Liver (tissue), 9 donors: ENCODE measurements around the gene DHDH. TPM values are rescaled to one million over a fixed set of nuclear protein-coding genes. Genes with fewer than 3 reads are reported as not detected.

Experiments used
- DNase-seq: peaks from one replicate; pipeline ENCODE4 v3.0.0-alpha.2; 2017; ENCODE audit warnings: low spot score
- H3K27ac ChIP-seq, 2 donors: one replicate each; pipeline ENCODE4 v1.7.0; 2013; ENCODE audit warnings: inconsistent platforms in 2 of 2, low read length in 2 of 2, control low read depth in 1 of 2, low read depth in 1 of 2, mild to moderate bottlenecking in 1 of 2
- H3K27me3 ChIP-seq, 4 donors: one replicate each; pipeline versions ENCODE4 v1.6.1 to v1.7.0; 2013; ENCODE audit warnings: low read length in 3 of 4, inconsistent platforms in 1 of 4, mild to moderate bottlenecking in 1 of 4, moderate library complexity in 1 of 4; ENCODE audit not compliant: control insufficient read depth in 4 of 4, insufficient read depth in 4 of 4
- H3K36me3 ChIP-seq, 4 donors: one replicate each; pipeline versions ENCODE4 v1.6.1 to v1.7.0; 2013; ENCODE audit warnings: low read length in 3 of 4, mild to moderate bottlenecking in 3 of 4, low read depth in 1 of 4, moderate library complexity in 1 of 4; ENCODE audit not compliant: control insufficient read depth in 4 of 4, insufficient read depth in 3 of 4
- H3K4me1 ChIP-seq, 4 donors: one replicate each; pipeline versions ENCODE4 v1.6.1 to v1.7.0; 2013; ENCODE audit warnings: low read length in 3 of 4, mild to moderate bottlenecking in 3 of 4, moderate library complexity in 1 of 4; ENCODE audit not compliant: control insufficient read depth in 4 of 4, insufficient read depth in 4 of 4
- H3K4me3 ChIP-seq, 3 donors: one replicate each; pipeline versions ENCODE4 v1.6.1 to v1.7.0; 2013; ENCODE audit warnings: low read length in 3 of 3, control low read depth in 1 of 3, low read depth in 1 of 3, mild to moderate bottlenecking in 1 of 3
- H3K9ac ChIP-seq, 2 donors: one replicate each; pipeline ENCODE4 v1.7.0; 2013; ENCODE audit warnings: low read length in 2 of 2, mild to moderate bottlenecking in 2 of 2, moderate library complexity in 2 of 2, control low read depth in 1 of 2, low read depth in 1 of 2
- H3K9me3 ChIP-seq, 4 donors: one replicate each; pipeline versions ENCODE4 v1.6.1 to v1.7.0; 2013; ENCODE audit warnings: low read length in 3 of 4; ENCODE audit not compliant: control insufficient read depth in 4 of 4
- ATF3 ChIP-seq: IDR thresholded peaks from 2 replicates; pipeline ENCODE4 v1.6.1; 2016; ENCODE audit warnings: antibody characterized with exemption
- EGR1 ChIP-seq, 2 donors: IDR thresholded peaks; 2 replicates each; pipeline ENCODE4 v1.6.1; 2016 to 2018; ENCODE audit warnings: antibody characterized with exemption in 2 of 2, low read depth in 2 of 2
- FOXA1 ChIP-seq: IDR thresholded peaks from 2 replicates; pipeline ENCODE4 v1.6.1; 2016; ENCODE audit warnings: antibody characterized with exemption
- GABPA ChIP-seq, 2 donors: IDR thresholded peaks in 1 of 2; conservative IDR thresholded peaks in 1 of 2; 2 replicates each; pipeline ENCODE4 v1.6.1; 2016; ENCODE audit warnings: antibody characterized with exemption in 2 of 2, mild to moderate bottlenecking in 1 of 2, moderate library complexity in 1 of 2
- HNF4G ChIP-seq: IDR thresholded peaks from 2 replicates; pipeline ENCODE4 v1.6.1; 2016; ENCODE audit warnings: antibody characterized with exemption
- JUND ChIP-seq, 2 donors: IDR thresholded peaks; 2 replicates each; pipeline ENCODE4 v1.6.1; 2016; ENCODE audit warnings: antibody characterized with exemption in 2 of 2
- MAX ChIP-seq: IDR thresholded peaks from 2 replicates; pipeline ENCODE4 v1.6.1; 2016; ENCODE audit warnings: antibody characterized with exemption
- RAD21 ChIP-seq, 2 donors: IDR thresholded peaks; 2 replicates each; pipeline ENCODE4 v1.6.1; 2016; ENCODE audit warnings: antibody characterized with exemption in 2 of 2, mild to moderate bottlenecking in 2 of 2
- REST ChIP-seq: IDR thresholded peaks from 2 replicates; pipeline ENCODE4 v1.6.1; 2016; ENCODE audit warnings: antibody characterized with exemption, mild to moderate bottlenecking
- TAF1 ChIP-seq: conservative IDR thresholded peaks from 2 replicates; pipeline ENCODE4 v1.6.1; 2016; ENCODE audit warnings: antibody characterized with exemption, mild to moderate bottlenecking
- YY1 ChIP-seq: IDR thresholded peaks from 2 replicates; pipeline ENCODE4 v1.6.1; 2016; ENCODE audit warnings: antibody characterized with exemption, mild to moderate bottlenecking
- ZBTB33 ChIP-seq: IDR thresholded peaks from 2 replicates; pipeline ENCODE4 v1.6.1; 2016; ENCODE audit warnings: antibody characterized with exemption
- WGBS: extraction: QIAGEN DNeasy Blood & Tissue Kit; methylation state at CpG from one replicate; pipeline ENCODE4 v1.1.7; 2013; 5-methylcytosine and 5-hydroxymethylcytosine counted together
- polyA plus RNA-seq, 2 donors: library from polyadenylated mRNA; stranded (reverse) in 1 of 2; unstranded in 1 of 2; fragments of 200-250 nt in 1 of 2; fragments of >200 nt in 1 of 2; fragmentation: Nextera tagmentation in 1 of 2; extraction: Ambion mirVana in 1 of 2; gene quantifications; one replicate each; pipeline versions ENCODE4 v1.2.1 to v1.2.3, GENCODE V29; 2013 to 2015
- total RNA-seq, 2 donors: library from RNA; depleted of rRNA; stranded (reverse); fragments of >200 nt; gene quantifications; one replicate each; pipeline ENCODE4 v1.2.3, GENCODE V29; 2014
- donor health status: healthy.
- donor health status: healthy.
- donor health status: healthy.
- donor health status: healthy.
- donor health status: healthy.

The DHDH gene
- total and polyA plus RNA-seq, 4 donors = 0.16 to 1.3 TPM; not detected in 2

- TF ChIP-seq ZBTB33 (no peak), JUND (IDR thresholded peaks at IDR 0.05) (no peak), TAF1 (no peak), EGR1 (IDR thresholded peaks at IDR 0.05; ENCODE audit: low read depth in 2 of 2) (no peak), ATF3 (no peak), GABPA (IDR thresholded peaks at IDR 0.05 in 1 of 2, conservative IDR thresholded peaks at IDR 0.05 in 1 of 2) (no peak), FOXA1 (no peak)
Measured at GRCh38 chr19:48988286-48988685, 54.8 kb downstream of the DHDH start (continued).

GRCh38 chr19:48988860-48989259, 55.4 kb downstream of the DHDH start:
- no peak for TF ChIP-seq RAD21 (IDR thresholded peaks at IDR 0.05)
- TF ChIP-seq REST = no peak
- no peak for TF ChIP-seq ZBTB33
- TF ChIP-seq FOXA1 = no peak
- 90% methylated on average over 9 of the region's 9 CpGs for WGBS
- H3K9ac ChIP-seq = no peak overlapping the region

GRCh38 chr19:48989701-48990291, 56.3 kb downstream of the DHDH start:
- no peak for DNase-seq
- Histone ChIP-seq H3K36me3 (peaks cover 6 to 21% (median 20%) of the 10 kb centered on the region in 4 donors), H3K9ac (no peak overlapping the region), H3K9me3 (no peaks in the 10 kb centered on the region), H3K27me3 (no peaks in the 10 kb centered on the region), H3K4me1 (peaks cover 12 to 24% (median 16%) of the 10 kb centered on the region in 4 donors), H3K4me3 (no peak overlapping the region), H3K27ac (no peak overlapping the region)
- 93% methylated on average over 17 of the region's 17 CpGs for WGBS
- TF ChIP-seq ATF3 (no peak), YY1 (no peak), MAX (no peak), HNF4G (no peak), ZBTB33 (no peak), FOXA1 (no peak)

More at GRCh38 chr19:48988860-48989259, 55.4 kb downstream of the DHDH start:
- peaks cover 7 to 17% (median 14%) of the 10 kb centered on the region in 4 donors for H3K4me1 ChIP-seq
- no peak overlapping the region for H3K4me3 ChIP-seq
- H3K27ac ChIP-seq = no peak overlapping the region
- H3K36me3 ChIP-seq = peaks cover 6 to 21% (median 20%) of the 10 kb centered on the region in 4 donors
- H3K9me3 ChIP-seq = no peaks in the 10 kb centered on the region
- no peak for DNase-seq
- H3K27me3 ChIP-seq = no peaks in the 10 kb centered on the region
